H1 (cell line): ENCODE measurements around the gene PARP16. TPM values are rescaled to one million over a fixed set of nuclear protein-coding genes. Genes with fewer than 3 reads are reported as not detected.
"Not testable (repeated sequence)": the region's sequence is repeated elsewhere in the genome, so short reads cannot be mapped to it uniquely, and the experiment has no call there.

Experiments
- CTCF ChIA-PET: fragments of 300-600 bp; sonication (Branson Sonifier 250); formaldehyde crosslinking; loops from one replicate; lab custom pipeline; 2021; ENCODE audit not compliant: partially characterized antibody; lab: Charles Lee
- POLR2A ChIA-PET: fragments of 300-600 bp; sonication (Branson Sonifier 250); formaldehyde crosslinking; loops from one replicate; lab custom pipeline; 2021; ENCODE audit warnings: inconsistent platforms; ENCODE audit not compliant: partially characterized antibody; lab: Charles Lee
- DNase-seq, 2 experiments: peaks; one replicate each; pipeline versions ENCODE4 v3.0.0 to v3.0.0-alpha.2; 2010 to 2022; ENCODE audit warnings: low spot score in 2 of 2, low read depth in 1 of 2, mixed read lengths in 1 of 2
- FAIRE-seq: peaks from 2 replicates; lab custom pipeline; 2011; peaks lifted over from hg19 to GRCh38; lab: Jason Lieb, UNC
- H2AFZ ChIP-seq: 2 replicates; pipeline ENCODE4 v1.8.1; 2012; ENCODE audit warnings: low read length, inconsistent platforms
- H2AK5ac ChIP-seq: 2 replicates; pipeline ENCODE4 v1.6.1; 2013; ENCODE audit warnings: low read depth, low read length
- H2BK120ac ChIP-seq: replicated peaks from 2 replicates; pipeline ENCODE3; 2013; ENCODE audit warnings: low read depth, low read length, inconsistent platforms
- H2BK12ac ChIP-seq: 2 replicates; pipeline ENCODE4 v1.6.1; 2013; ENCODE audit warnings: low read depth, low read length
- H2BK15ac ChIP-seq: 2 replicates; pipeline ENCODE4 v1.6.1; 2013; ENCODE audit warnings: low read length
- H2BK20ac ChIP-seq: 2 replicates; pipeline ENCODE4 v1.6.1; 2013; ENCODE audit warnings: low read length
- H2BK5ac ChIP-seq: 2 replicates; pipeline ENCODE4 v1.6.1; 2013; ENCODE audit warnings: low read depth, low read length
- H3K14ac ChIP-seq: 2 replicates; pipeline ENCODE4 v1.6.1; 2013; ENCODE audit warnings: inconsistent platforms; ENCODE audit not compliant: insufficient read length
- H3K18ac ChIP-seq: 2 replicates; pipeline ENCODE4 v1.6.1; 2013; ENCODE audit warnings: low read length; ENCODE audit errors: extremely low read depth
- H3K23ac ChIP-seq: 2 replicates; pipeline ENCODE4 v1.6.1; 2013; ENCODE audit warnings: inconsistent platforms; ENCODE audit not compliant: insufficient read length
- H3K23me2 ChIP-seq: 2 replicates; pipeline ENCODE4 v1.6.1; 2013; ENCODE audit warnings: low read depth, low read length
- H3K27ac ChIP-seq: 2 replicates; pipeline ENCODE4 v1.6.1; 2011; ENCODE audit warnings: low read depth, low read length, inconsistent platforms
- H3K27me3 ChIP-seq, 4 experiments: replicated peaks in 1 of 4; 1 replicate in 1 of 4; 2 replicates in 3 of 4; pipeline versions ENCODE4 v1.6.1 to v1.8.1; 2011 to 2013; ENCODE audit warnings: low read length in 3 of 4, mild to moderate bottlenecking in 3 of 4, inconsistent platforms in 2 of 4, mixed read lengths in 2 of 4, moderate library complexity in 1 of 4; ENCODE audit not compliant: control insufficient read depth in 3 of 4, insufficient read depth in 3 of 4; ENCODE audit errors: extremely low read depth in 1 of 4
- H3K36me3 ChIP-seq, 4 experiments: 2 replicates each; pipeline versions ENCODE4 v1.6.1 to v1.8.1; 2011 to 2013; ENCODE audit warnings: mild to moderate bottlenecking in 4 of 4, low read length in 3 of 4, moderate library complexity in 2 of 4, control low read depth in 1 of 4, inconsistent platforms in 1 of 4; ENCODE audit not compliant: insufficient read depth in 4 of 4, control insufficient read depth in 2 of 4
- H3K4ac ChIP-seq: replicated peaks from 2 replicates; pipeline ENCODE3; 2013; ENCODE audit warnings: low read length, low read depth, mixed read lengths, inconsistent platforms; ENCODE audit not compliant: insufficient read length
- H3K4me1 ChIP-seq, 4 experiments: replicated peaks in 1 of 4; 1 replicate in 1 of 4; 2 replicates in 3 of 4; pipeline versions ENCODE4 v1.6.1 to v1.8.1; 2011 to 2013; ENCODE audit warnings: low read length in 3 of 4, inconsistent platforms in 2 of 4, mixed read lengths in 1 of 4; ENCODE audit not compliant: insufficient read depth in 4 of 4, control insufficient read depth in 3 of 4
- H3K4me2 ChIP-seq, 2 experiments: 2 replicates each; pipeline versions ENCODE4 v1.6.1 to v1.8.1; 2011 to 2013; ENCODE audit warnings: low read depth in 2 of 2, low read length in 2 of 2, control low read depth in 1 of 2, inconsistent platforms in 1 of 2, mild to moderate bottlenecking in 1 of 2; ENCODE audit not compliant: insufficient read depth in 1 of 2
- H3K4me3 ChIP-seq, 4 experiments: fragments of 200-600, 300-600 bp in 1 of 4; sonication (generic), shearing (Covaris generic), sonication (Bioruptor Twin) in 1 of 4; 2 replicates each; pipeline versions ENCODE4 v1.5.1 to v1.8.1; 2011 to 2016; ENCODE audit warnings: low read length in 4 of 4, low read depth in 3 of 4, control low read depth in 2 of 4, inconsistent platforms in 2 of 4, mild to moderate bottlenecking in 2 of 4, mixed read lengths in 1 of 4, moderate library complexity in 1 of 4; ENCODE audit not compliant: insufficient read depth in 2 of 4; ENCODE audit errors: extremely low read depth in 1 of 4
- H3K56ac ChIP-seq: replicated peaks from 2 replicates; pipeline ENCODE3; 2013; ENCODE audit warnings: low read depth, mild to moderate bottlenecking, mixed read lengths, low read length, inconsistent platforms; ENCODE audit not compliant: insufficient read length
- H3K79me1 ChIP-seq: 2 replicates; pipeline ENCODE4 v1.6.1; 2013; ENCODE audit warnings: low read depth, low read length, control low read depth
- H3K79me2 ChIP-seq, 2 experiments: 2 replicates each; pipeline versions ENCODE4 v1.6.1 to v1.8.1; 2012 to 2013; ENCODE audit warnings: low read length in 2 of 2, mild to moderate bottlenecking in 2 of 2, inconsistent platforms in 1 of 2; ENCODE audit not compliant: insufficient read depth in 2 of 2, control insufficient read depth in 1 of 2
- H3K9ac ChIP-seq, 4 experiments: replicated peaks in 1 of 4; 1 replicate in 1 of 4; 2 replicates in 3 of 4; pipeline versions ENCODE4 v1.6.1 to v1.8.1; 2011 to 2013; ENCODE audit warnings: low read depth in 3 of 4, low read length in 3 of 4, control low read depth in 2 of 4, mild to moderate bottlenecking in 2 of 4, moderate library complexity in 2 of 4, inconsistent platforms in 1 of 4; ENCODE audit errors: extremely low read depth in 1 of 4
- H3K9me3 ChIP-seq, 2 experiments: 2 replicates each; pipeline versions ENCODE4 v1.6.1 to v1.8.1; 2012 to 2013; ENCODE audit warnings: mild to moderate bottlenecking in 2 of 2, moderate library complexity in 2 of 2, control low read depth in 1 of 2, inconsistent platforms in 1 of 2, low read depth in 1 of 2, low read length in 1 of 2, mixed read lengths in 1 of 2; ENCODE audit not compliant: insufficient read depth in 2 of 2
- H4K20me1 ChIP-seq, 2 experiments: replicated peaks in 1 of 2; 2 replicates each; pipeline versions ENCODE3 to v1.8.1; 2011 to 2013; ENCODE audit warnings: inconsistent platforms in 2 of 2, low read length in 2 of 2, mild to moderate bottlenecking in 1 of 2; ENCODE audit not compliant: insufficient read depth in 2 of 2, control insufficient read depth in 1 of 2
- H4K5ac ChIP-seq: 2 replicates; pipeline ENCODE4 v1.6.1; 2013; ENCODE audit warnings: low read length, low read depth, mixed read lengths, inconsistent platforms; ENCODE audit not compliant: insufficient read length
- H4K8ac ChIP-seq: 2 replicates; pipeline ENCODE4 v1.8.0; 2013; ENCODE audit warnings: mild to moderate bottlenecking, moderate library complexity, low read length, inconsistent platforms; ENCODE audit not compliant: insufficient read depth; ENCODE audit errors: extremely low read depth
- H4K91ac ChIP-seq: replicated peaks from 2 replicates; pipeline ENCODE3; 2013; ENCODE audit warnings: low read length, mixed read lengths, inconsistent platforms; ENCODE audit not compliant: insufficient read length
- WGBS, 2 experiments: shearing (Covaris generic) in 1 of 2; methylation state at CpG; one replicate each; pipeline versions ENCODE4 v1.1.6 to v1.1.7; 2013 to 2015; ENCODE audit warnings: low lambda C conversion rate in 2 of 2, mixed read lengths in 2 of 2, inconsistent platforms in 1 of 2, low coverage in 1 of 2, missing lambda C conversion rate in 1 of 2; ENCODE audit not compliant: insufficient replicate concordance in 2 of 2, insufficient coverage in 1 of 2, insufficient read length in 1 of 2; ENCODE audit errors: extremely low coverage in 1 of 2, missing lambda C conversion rate in 1 of 2; 5-methylcytosine and 5-hydroxymethylcytosine counted together
- polyA plus RNA-seq, 7 experiments: library from polyadenylated mRNA; depleted of rRNA in 3 of 7; stranded (reverse) in 5 of 7; unstranded in 2 of 7; fragments of >200 nt in 5 of 7; fragments of 200-250 nt in 2 of 7; gene quantifications; 1 replicate in 5 of 7; 2 replicates in 1 of 7; 4 replicates in 1 of 7; pipeline versions ENCODE4 v1.2.1 to v1.2.3, GENCODE V29; 2011 to 2013; ENCODE audit warnings: missing spikeins in 2 of 7, mixed read lengths in 2 of 7
- total RNA-seq: library from RNA; stranded (reverse); fragmentation: NEBNext Ultra II Directional; extraction: Animal tissue kit (Norgen Biotek cat#: 25700); gene quantifications from 2 replicates; pipeline ENCODE4 v1.2.1, GENCODE V29; 2021

Gene PARP16
- total and polyA plus RNA-seq, 2 of the 8 experiments (the other 6 are each of a cell fraction or from before 2014, with no cell fraction given), result 3.7 to 5.0 TPM

- POLR2A ChIA-PET, result interaction anchor here (1.0 kb wide), 1 partner anchor 78 kb away, joined by 4 read pairs; the partner anchor contains the start of gene RNU5B-1
- H2AK5ac ChIP-seq, H3K4me3 ChIP-seq, H4K20me1 ChIP-seq, CTCF ChIA-PET, H3K4ac ChIP-seq, H2BK120ac ChIP-seq, H3K9me3 ChIP-seq, H3K36me3 ChIP-seq, H3K4me1 ChIP-seq, H4K91ac ChIP-seq, H2BK12ac ChIP-seq, H3K23ac ChIP-seq, H3K23me2 ChIP-seq, H4K5ac ChIP-seq, H3K18ac ChIP-seq, H2BK15ac ChIP-seq, H3K14ac ChIP-seq, H3K79me2 ChIP-seq, H3K27me3 ChIP-seq, H3K79me1 ChIP-seq, H2AFZ ChIP-seq, H3K27ac ChIP-seq, H2BK5ac ChIP-seq, DNase-seq, H3K4me2 ChIP-seq, H2BK20ac ChIP-seq, FAIRE-seq, H4K8ac ChIP-seq, H3K56ac ChIP-seq, H3K9ac ChIP-seq: not testable (repeated sequence)
- 85% methylated on average over 4 of the region's 10 CpGs; no CpG with 5 or more reads in 1 of the 2 experiments for WGBS, 2 experiments
Measured at GRCh38 chr15:65226901-65227300, 59.8 kb downstream of the PARP16 start.
